22Rv1 (cell line): ENCODE results near the gene RDH5.

Experiments used
- ZFX ChIP-seq: fragments of 450-650 bp; IDR thresholded peaks from 2 replicates; pipeline ENCODE4 v1.6.1; 2017; ENCODE audit warnings: antibody characterized with exemption, borderline replicate concordance
- TF ChIP-seq, protein P1 (sequence below): fragments of 450-650 bp; IDR thresholded peaks from 2 replicates; pipeline ENCODE4 v1.5.1; 2017; ENCODE audit warnings: mild to moderate bottlenecking

DNA sequence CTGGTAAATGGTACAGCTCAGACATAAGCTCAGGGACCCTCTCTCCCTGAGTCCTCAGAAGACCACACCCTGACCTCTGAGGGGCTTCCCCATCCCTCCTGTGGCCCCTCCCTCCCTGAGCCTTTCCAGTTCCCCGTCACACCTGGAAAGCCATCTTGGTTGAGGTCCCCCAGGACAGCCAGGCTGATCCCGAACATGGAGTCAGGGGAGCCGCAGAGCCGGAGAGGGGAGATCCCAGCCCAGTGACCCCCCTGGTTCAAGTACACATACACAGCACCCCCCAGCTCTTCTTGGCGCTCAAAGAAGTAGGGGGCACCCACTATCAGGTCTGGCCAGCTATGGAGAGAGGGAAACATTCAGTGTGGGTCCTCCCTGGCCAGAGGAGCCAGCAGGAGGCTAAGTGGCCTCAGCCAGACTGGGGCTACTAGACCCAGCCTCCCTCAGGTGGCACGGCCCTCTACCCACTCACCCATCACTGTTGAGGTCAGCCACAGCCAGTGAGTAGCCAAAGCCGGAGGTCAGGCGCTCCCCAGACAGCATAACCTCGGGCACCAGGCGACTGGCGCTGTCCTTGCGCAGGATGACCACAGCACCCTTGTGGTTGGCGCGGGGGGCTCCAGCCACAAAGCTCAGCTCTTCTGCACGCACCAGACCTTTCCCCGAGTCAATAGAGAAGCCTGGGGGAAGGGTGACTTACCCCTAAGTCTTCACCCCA is 21.8 kb upstream of the RDH5 start:
- TF ChIP-seq, protein P1, sequence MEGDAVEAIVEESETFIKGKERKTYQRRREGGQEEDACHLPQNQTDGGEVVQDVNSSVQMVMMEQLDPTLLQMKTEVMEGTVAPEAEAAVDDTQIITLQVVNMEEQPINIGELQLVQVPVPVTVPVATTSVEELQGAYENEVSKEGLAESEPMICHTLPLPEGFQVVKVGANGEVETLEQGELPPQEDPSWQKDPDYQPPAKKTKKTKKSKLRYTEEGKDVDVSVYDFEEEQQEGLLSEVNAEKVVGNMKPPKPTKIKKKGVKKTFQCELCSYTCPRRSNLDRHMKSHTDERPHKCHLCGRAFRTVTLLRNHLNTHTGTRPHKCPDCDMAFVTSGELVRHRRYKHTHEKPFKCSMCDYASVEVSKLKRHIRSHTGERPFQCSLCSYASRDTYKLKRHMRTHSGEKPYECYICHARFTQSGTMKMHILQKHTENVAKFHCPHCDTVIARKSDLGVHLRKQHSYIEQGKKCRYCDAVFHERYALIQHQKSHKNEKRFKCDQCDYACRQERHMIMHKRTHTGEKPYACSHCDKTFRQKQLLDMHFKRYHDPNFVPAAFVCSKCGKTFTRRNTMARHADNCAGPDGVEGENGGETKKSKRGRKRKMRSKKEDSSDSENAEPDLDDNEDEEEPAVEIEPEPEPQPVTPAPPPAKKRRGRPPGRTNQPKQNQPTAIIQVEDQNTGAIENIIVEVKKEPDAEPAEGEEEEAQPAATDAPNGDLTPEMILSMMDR, result no peak
- TF ChIP-seq ZFX, result no peak
